SK-N-SH (cell line): Measurements from ENCODE around the gene GANAB. TPM values are rescaled to one million over a fixed set of nuclear protein-coding genes. Genes with fewer than 3 reads are reported as not detected.
A peak's percentile ranks its signal among the peaks of the same experiment; 100 is the strongest.

Experiments
- CTCF ChIA-PET: fragments of 300-600, 350-600 bp; formaldehyde crosslinking; extraction: SDS; loops from one replicate; lab custom pipeline; 2021; lab: Yijun Ruan, JAX
- POLR2A ChIA-PET: fragments of 350-600 bp; sonication (Branson Sonifier 250); formaldehyde crosslinking; extraction: SDS; loops from one replicate; lab custom pipeline; 2020; ENCODE audit warnings: antibody characterized with exemption, inconsistent platforms; lab: Yijun Ruan, JAX
- DNase-seq: peaks from one replicate; pipeline ENCODE4 v3.0.0; 2012
- H2AFZ ChIP-seq: fragments of 200-600 bp; sonication (generic); 2 replicates; pipeline ENCODE4 v1.8.1; 2016; ENCODE audit warnings: antibody characterized with exemption, mild to moderate bottlenecking, low read depth
- H3F3A ChIP-seq: fragments of 200-600 bp; sonication (generic); replicated peaks from 2 replicates; pipeline ENCODE3; 2016; ENCODE audit warnings: antibody characterized with exemption, mild to moderate bottlenecking; ENCODE audit not compliant: insufficient read depth
- H3K27ac ChIP-seq, 2 experiments: fragments of 200-500 bp in 1 of 2; fragments of 200-600 bp in 1 of 2; sonication (Bioruptor generic) in 1 of 2; sonication (generic), shearing (Covaris generic) in 1 of 2; 2 replicates each; pipeline versions ENCODE4 v1.5.1 to v1.6.1; 2014 to 2016; ENCODE audit warnings: low read depth in 2 of 2, inconsistent platforms in 1 of 2, low read length in 1 of 2, mild to moderate bottlenecking in 1 of 2, mixed read lengths in 1 of 2
- H3K27me3 ChIP-seq: fragments of 200-600 bp; sonication (generic), shearing (Covaris generic); 2 replicates; pipeline ENCODE4 v1.6.1; 2016; ENCODE audit warnings: mixed run types; ENCODE audit not compliant: insufficient read depth
- H3K36me3 ChIP-seq, 2 experiments: fragments of 200-500 bp in 1 of 2; fragments of 200-600 bp in 1 of 2; sonication (Bioruptor generic) in 1 of 2; sonication (generic) in 1 of 2; replicated peaks in 1 of 2; 2 replicates each; pipeline versions ENCODE3 to v1.5.1; 2014 to 2016; ENCODE audit warnings: low read length in 1 of 2, mild to moderate bottlenecking in 1 of 2; ENCODE audit not compliant: insufficient read depth in 2 of 2, control insufficient read depth in 1 of 2
- H3K4me1 ChIP-seq, 2 experiments: fragments of 200-500 bp in 1 of 2; fragments of 200-600 bp in 1 of 2; sonication (Bioruptor generic) in 1 of 2; sonication (generic), shearing (Covaris generic) in 1 of 2; 2 replicates each; pipeline versions ENCODE4 v1.5.1 to v1.6.1; 2014 to 2016; ENCODE audit warnings: low read depth in 1 of 2, low read length in 1 of 2, mixed run types in 1 of 2; ENCODE audit not compliant: insufficient read depth in 2 of 2, control insufficient read depth in 1 of 2
- H3K4me2 ChIP-seq: fragments of 200-600 bp; sonication (generic), shearing (Covaris generic); 2 replicates; pipeline ENCODE4 v1.6.1; 2017; ENCODE audit warnings: mixed run types
- H3K4me3 ChIP-seq, 2 experiments: fragments of 200-500 bp in 1 of 2; fragments of 200-600 bp in 1 of 2; sonication (Bioruptor generic) in 1 of 2; sonication (generic), shearing (Covaris generic) in 1 of 2; 2 replicates each; pipeline versions ENCODE4 v1.5.1 to v1.8.1; 2014 to 2016; ENCODE audit warnings: low read depth in 2 of 2, inconsistent platforms in 1 of 2, low read length in 1 of 2, mild to moderate bottlenecking in 1 of 2, mixed read lengths in 1 of 2, moderate library complexity in 1 of 2
- H3K79me2 ChIP-seq: fragments of 200-600 bp; sonication (generic); 2 replicates; pipeline ENCODE4 v1.8.1; 2017; ENCODE audit warnings: mild to moderate bottlenecking; ENCODE audit not compliant: insufficient read depth
- H3K9ac ChIP-seq: fragments of 200-600 bp; sonication (generic); 2 replicates; pipeline ENCODE4 v1.6.1; 2017; ENCODE audit warnings: mixed run types
- H3K9me2 ChIP-seq: fragments of 200-600 bp; sonication (generic); 2 replicates; pipeline ENCODE4 v1.6.1; 2017; ENCODE audit warnings: mixed run types
- H3K9me3 ChIP-seq: fragments of 200-600 bp; sonication (generic); 2 replicates; pipeline ENCODE4 v1.6.1; 2017; ENCODE audit warnings: mixed run types, mild to moderate bottlenecking, moderate library complexity
- H4K20me1 ChIP-seq: fragments of 200-600 bp; sonication (generic); 2 replicates; pipeline ENCODE4 v1.6.1; 2017; ENCODE audit warnings: mild to moderate bottlenecking, mixed run types; ENCODE audit not compliant: insufficient read depth
- GATA2 ChIP-seq: sonication (generic); formaldehyde crosslinking; IDR thresholded peaks from 2 replicates; pipeline ENCODE4 v1.5.0; 2020; ENCODE audit warnings: mild to moderate bottlenecking, missing genetic modification reagents
- MEF2A ChIP-seq: IDR thresholded peaks from 2 replicates; pipeline ENCODE4 v1.4.0; 2012; ENCODE audit warnings: low read depth, borderline replicate concordance
- MXI1 ChIP-seq: IDR thresholded peaks from 2 replicates; pipeline ENCODE4 v1.6.1; 2012; ENCODE audit warnings: mild to moderate bottlenecking, low read depth, low read length, improper control_type of control experiment
- NRF1 ChIP-seq: IDR thresholded peaks from 2 replicates; pipeline ENCODE4 v1.6.1; 2012; ENCODE audit warnings: low read depth, mild to moderate bottlenecking, low read length
- POLR2AphosphoS5 ChIP-seq: IDR thresholded peaks from 2 replicates; pipeline ENCODE4 v1.6.1; 2012; ENCODE audit warnings: low read depth, low read length
- RXRA ChIP-seq: IDR thresholded peaks from 2 replicates; pipeline ENCODE4 v1.4.0; 2012; ENCODE audit warnings: low read depth, mild to moderate bottlenecking, borderline replicate concordance
- SIN3A ChIP-seq: IDR thresholded peaks from 2 replicates; pipeline ENCODE4 v1.6.1; 2012; ENCODE audit warnings: low read depth, mild to moderate bottlenecking, low read length, moderate library complexity, borderline replicate concordance
- WGBS: methylation state at CpG from one replicate; pipeline ENCODE4 v1.1.6; 2017; ENCODE audit warnings: low lambda C conversion rate; 5-methylcytosine and 5-hydroxymethylcytosine counted together
- polyA plus RNA-seq, 3 experiments: library from polyadenylated mRNA; depleted of rRNA; stranded (reverse); fragments of >200 nt; gene quantifications; 2 replicates each; pipeline ENCODE4 v1.2.3, GENCODE V29; 2012
- TF ChIP-seq, protein P1 (sequence below): IDR thresholded peaks from 2 replicates; pipeline ENCODE4 v1.4.0; 2012; ENCODE audit warnings: low read depth, borderline replicate concordance

Gene GANAB
- polyA plus RNA-seq, 1 of the 3 experiments (the other 2 are of a cell fraction) = 275 TPM

DNA sequence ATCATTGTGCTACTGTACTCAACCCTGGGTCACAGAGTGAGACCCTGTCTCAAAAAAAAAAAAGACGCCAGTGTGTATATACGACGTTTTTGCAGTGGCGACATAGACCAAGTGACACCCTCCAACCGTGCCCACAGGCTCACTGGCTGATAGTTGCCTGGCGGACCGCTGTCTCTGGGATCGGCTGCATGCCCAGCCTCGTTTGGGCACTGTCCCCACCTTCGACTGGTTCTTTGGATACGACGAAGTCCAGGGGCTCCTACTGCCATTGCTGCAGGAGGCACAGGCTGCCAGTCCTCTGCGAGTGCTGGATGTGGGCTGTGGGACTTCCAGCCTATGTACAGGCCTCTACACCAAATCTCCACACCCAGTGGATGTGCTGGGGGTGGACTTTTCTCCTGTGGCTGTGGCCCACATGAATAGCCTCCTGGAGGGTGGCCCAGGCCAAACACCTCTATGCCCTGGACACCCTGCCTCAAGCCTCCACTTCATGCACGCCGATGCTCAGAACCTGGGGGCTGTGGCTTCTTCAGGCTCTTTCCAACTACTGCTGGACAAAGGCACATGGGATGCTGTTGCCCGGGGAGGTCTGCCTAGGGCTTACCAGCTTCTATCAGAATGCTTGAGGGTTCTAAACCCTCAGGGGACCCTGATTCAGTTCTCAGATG is 20.0 kb upstream of the GANAB start:
- H3K79me2 ChIP-seq = peaks cover 71% of the 10 kb centered on the region
- H3K4me3 ChIP-seq = peak overlapping the region; percentile 78 to 95
- ChIA-PET POLR2A (interaction anchor here (0.7 to 3.7 kb wide), 18 partner anchors 10 to 271 kb away, joined by 3 to 52 read pairs (median 14); partner anchors contain the start of genes B3GAT3, BSCL2, EEF1G and GANAB), CTCF (interaction anchor here (1.0 to 1.8 kb wide), 5 partner anchors 13 to 41 kb away, joined by 3 to 6 read pairs (median 4); partner anchors contain the start of genes BSCL2, GANAB, GNG3 and INTS5)
- no peak overlapping the region for H2AFZ ChIP-seq
- peak overlapping the region; percentile 91 to 92 for H3K27ac ChIP-seq
- H3F3A ChIP-seq = peaks cover 38% of the 10 kb centered on the region
- TF ChIP-seq MXI1 (0 out of 2 replicates have a peak, but pooled peaks have one; percentile 34), SIN3A (peak; percentile 28; the same call in 1 of the 2 replicates), GATA2 (no peak), RXRA (no peak)
- TF ChIP-seq, protein P1, sequence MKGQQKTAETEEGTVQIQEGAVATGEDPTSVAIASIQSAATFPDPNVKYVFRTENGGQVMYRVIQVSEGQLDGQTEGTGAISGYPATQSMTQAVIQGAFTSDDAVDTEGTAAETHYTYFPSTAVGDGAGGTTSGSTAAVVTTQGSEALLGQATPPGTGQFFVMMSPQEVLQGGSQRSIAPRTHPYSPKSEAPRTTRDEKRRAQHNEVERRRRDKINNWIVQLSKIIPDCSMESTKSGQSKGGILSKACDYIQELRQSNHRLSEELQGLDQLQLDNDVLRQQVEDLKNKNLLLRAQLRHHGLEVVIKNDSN = no peak
- peak overlapping the region; percentile 96 for H3K4me2 ChIP-seq
- H3K9me3 ChIP-seq = no peaks in the 10 kb centered on the region
- peaks cover 20 to 32% of the 10 kb centered on the region in 2 experiments for H3K36me3 ChIP-seq
- DNase-seq = no peak
- WGBS = 29% methylated on average over 13 of the region's 16 CpGs
- H3K27me3 ChIP-seq = no peaks in the 10 kb centered on the region
- H4K20me1 ChIP-seq = no peaks in the 10 kb centered on the region
- no peaks in the 10 kb centered on the region for H3K9me2 ChIP-seq
- peak overlapping the region; percentile 92 for H3K9ac ChIP-seq
- H3K4me1 ChIP-seq = peaks cover 16 to 21% of the 10 kb centered on the region in 2 experiments; a peak in 3 of 4 replicates

DNA sequence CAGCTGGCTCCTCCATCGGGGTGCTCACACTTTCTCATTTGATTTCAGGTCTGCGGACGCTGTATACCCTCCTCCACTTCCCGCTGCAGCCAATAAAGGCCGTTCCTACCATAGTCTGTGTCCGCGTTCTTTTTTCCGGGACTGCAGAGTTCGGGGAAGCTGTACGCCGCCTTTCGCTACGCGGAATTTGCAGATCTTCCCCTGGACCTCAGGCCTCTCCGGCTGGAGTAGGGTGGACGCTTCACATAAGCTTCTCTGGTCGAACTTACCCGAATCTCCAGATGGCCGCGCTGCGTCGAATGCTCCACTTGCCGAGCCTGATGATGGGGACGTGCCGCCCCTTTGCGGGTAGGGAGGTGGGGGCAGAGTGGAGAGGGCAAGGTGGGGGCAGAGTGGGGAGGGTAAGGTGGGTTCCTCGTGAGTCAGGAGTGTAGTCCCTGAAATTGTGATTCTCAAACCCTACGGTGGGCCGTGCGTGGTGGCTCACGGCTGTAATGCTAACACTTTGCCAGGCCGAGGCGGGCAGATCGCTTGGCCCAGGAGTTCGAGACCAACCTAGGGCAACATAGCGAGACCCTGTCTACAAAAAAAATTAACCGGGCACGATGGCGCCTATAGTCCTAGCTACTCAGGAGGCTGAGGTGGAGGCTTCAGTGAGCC is 19.3 kb upstream of the GANAB start:
- Histone ChIP-seq H3K4me1 (peaks cover 16 to 21% of the 10 kb centered on the region in 2 experiments; a peak in 3 of 4 replicates), H3K9me2 (no peaks in the 10 kb centered on the region), H3K4me2 (peak overlapping the region; percentile 96), H3K9ac (peak overlapping the region; percentile 92), H3K36me3 (peaks cover 20 to 36% of the 10 kb centered on the region in 2 experiments), H3K27ac (peak overlapping the region; percentile 91 to 92), H3F3A (peaks cover 34% of the 10 kb centered on the region), H4K20me1 (no peaks in the 10 kb centered on the region), H3K4me3 (peak overlapping the region; percentile 78 to 95), H3K79me2 (peaks cover 65% of the 10 kb centered on the region), H2AFZ (no peak overlapping the region), H3K27me3 (no peaks in the 10 kb centered on the region), H3K9me3 (no peaks in the 10 kb centered on the region)
- no peak for TF ChIP-seq NRF1
- TF ChIP-seq MEF2A = no peak
- peak; percentile 34; the same call in 1 of the 2 replicates for TF ChIP-seq POLR2AphosphoS5
- peak; percentile 62 for DNase-seq
- CTCF ChIA-PET = interaction anchor here (0.8 to 1.7 kb wide), 11 partner anchors 13 to 215 kb away, joined by 3 to 7 read pairs (median 4); partner anchors contain the start of genes EML3, GANAB, INTS5 and SLC3A2
- 1% methylated on average over 38 of the region's 39 CpGs for WGBS
- POLR2A ChIA-PET = interaction anchor here (0.7 to 3.7 kb wide), 32 partner anchors 8 to 270 kb away, joined by 3 to 52 read pairs (median 11); partner anchors contain the start of genes B3GAT3, BSCL2, EEF1G and EML3
